Measurements from ENCODE around the gene PRKCE.

The PRKCE gene

GRCh38 chr2:45647986-45648520 lies 3.4 kb upstream of the PRKCE start:
- H3K27me3 ChIP-seq (ENCODE audit: control insufficient read depth, insufficient read depth, low read length, poor library complexity, severe bottlenecking) = peaks cover 74% of the 10 kb centered on the region

DNA sequence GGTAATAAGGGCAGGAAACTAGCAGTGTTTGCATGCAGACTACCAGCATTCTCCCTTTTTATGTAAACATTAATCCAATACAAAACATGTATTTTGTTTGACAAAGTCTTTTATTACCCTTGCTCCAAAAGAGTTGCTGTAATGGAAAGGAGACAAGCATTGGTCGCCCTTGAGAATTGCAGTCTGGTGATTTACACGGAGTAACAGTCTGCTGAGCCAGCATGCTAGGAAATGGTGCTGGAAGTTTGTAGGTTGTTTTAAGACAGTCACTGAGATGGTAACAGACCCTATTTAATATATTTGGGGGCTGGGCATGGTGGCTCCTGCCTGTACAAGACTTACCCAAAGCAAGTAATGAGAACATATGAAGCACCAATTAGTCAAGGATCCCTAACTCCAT lies 2.8 kb upstream of the PRKCE start:
- 71 to 85% methylated on average over 2 of the region's 2 CpGs for WGBS, 2 experiments
- H3K4me3 ChIP-seq (ENCODE audit: insufficient read depth, low read depth, low read length) = no peak overlapping the region
- H3K9me3 ChIP-seq (ENCODE audit: control insufficient read depth, low read length) = no peaks in the 10 kb centered on the region
- H3K27ac ChIP-seq (ENCODE audit: insufficient read depth, low read depth, low read length, poor library complexity, severe bottlenecking) = no peak overlapping the region
- peaks cover 74% of the 10 kb centered on the region for H3K27me3 ChIP-seq (ENCODE audit: control insufficient read depth, insufficient read depth, low read length, poor library complexity, severe bottlenecking)
- H3K4me1 ChIP-seq (ENCODE audit: control insufficient read depth, insufficient read depth, low read length) = peaks cover 16% of the 10 kb centered on the region
- H3K36me3 ChIP-seq (ENCODE audit: control insufficient read depth, insufficient read depth, low read length) = no peaks in the 10 kb centered on the region

More at GRCh38 chr2:45647986-45648520, 3.4 kb upstream of the PRKCE start:
- peaks cover 11% of the 10 kb centered on the region for H3K4me1 ChIP-seq (ENCODE audit: control insufficient read depth, insufficient read depth, low read length)
- WGBS, 2 experiments = 90 to 91% methylated on average over 3 of the region's 3 CpGs
- no peaks in the 10 kb centered on the region for H3K9me3 ChIP-seq (ENCODE audit: control insufficient read depth, low read length)
- no peak overlapping the region for H3K27ac ChIP-seq (ENCODE audit: insufficient read depth, low read depth, low read length, poor library complexity, severe bottlenecking)
- no peak overlapping the region for H3K4me3 ChIP-seq (ENCODE audit: insufficient read depth, low read depth, low read length)
- no peaks in the 10 kb centered on the region for H3K36me3 ChIP-seq (ENCODE audit: control insufficient read depth, insufficient read depth, low read length)

GRCh38 chr2:45649462-45649857 lies 2.0 kb upstream of the PRKCE start:
- no peak overlapping the region for H3K27ac ChIP-seq (ENCODE audit: insufficient read depth, low read depth, low read length, poor library complexity, severe bottlenecking)
- H3K4me3 ChIP-seq (ENCODE audit: insufficient read depth, low read depth, low read length) = peak overlapping the region; percentile 58
- 7% methylated on average over 10 of the region's 10 CpGs for WGBS, 2 experiments
- no peaks in the 10 kb centered on the region for H3K36me3 ChIP-seq (ENCODE audit: control insufficient read depth, insufficient read depth, low read length)
- H3K9me3 ChIP-seq (ENCODE audit: control insufficient read depth, low read length) = no peaks in the 10 kb centered on the region
- H3K4me1 ChIP-seq (ENCODE audit: control insufficient read depth, insufficient read depth, low read length) = peaks cover 16% of the 10 kb centered on the region
- H3K27me3 ChIP-seq (ENCODE audit: control insufficient read depth, insufficient read depth, low read length, poor library complexity, severe bottlenecking) = peaks cover 74% of the 10 kb centered on the region

GRCh38 chr2:45649858-45650811 lies 1.3 kb upstream of the PRKCE start:
- Histone ChIP-seq H3K27ac (ENCODE audit: insufficient read depth, low read depth, low read length, poor library complexity, severe bottlenecking) (no peak overlapping the region), H3K36me3 (ENCODE audit: control insufficient read depth, insufficient read depth, low read length) (no peaks in the 10 kb centered on the region), H3K4me1 (ENCODE audit: control insufficient read depth, insufficient read depth, low read length) (peaks cover 16% of the 10 kb centered on the region), H3K27me3 (ENCODE audit: control insufficient read depth, insufficient read depth, low read length, poor library complexity, severe bottlenecking) (peaks cover 78% of the 10 kb centered on the region), H3K9me3 (ENCODE audit: control insufficient read depth, low read length) (no peaks in the 10 kb centered on the region), H3K4me3 (ENCODE audit: insufficient read depth, low read depth, low read length) (peak overlapping the region; percentile 58)
- 0% methylated on average over 66 of the region's 66 CpGs for WGBS, 2 experiments

DNA sequence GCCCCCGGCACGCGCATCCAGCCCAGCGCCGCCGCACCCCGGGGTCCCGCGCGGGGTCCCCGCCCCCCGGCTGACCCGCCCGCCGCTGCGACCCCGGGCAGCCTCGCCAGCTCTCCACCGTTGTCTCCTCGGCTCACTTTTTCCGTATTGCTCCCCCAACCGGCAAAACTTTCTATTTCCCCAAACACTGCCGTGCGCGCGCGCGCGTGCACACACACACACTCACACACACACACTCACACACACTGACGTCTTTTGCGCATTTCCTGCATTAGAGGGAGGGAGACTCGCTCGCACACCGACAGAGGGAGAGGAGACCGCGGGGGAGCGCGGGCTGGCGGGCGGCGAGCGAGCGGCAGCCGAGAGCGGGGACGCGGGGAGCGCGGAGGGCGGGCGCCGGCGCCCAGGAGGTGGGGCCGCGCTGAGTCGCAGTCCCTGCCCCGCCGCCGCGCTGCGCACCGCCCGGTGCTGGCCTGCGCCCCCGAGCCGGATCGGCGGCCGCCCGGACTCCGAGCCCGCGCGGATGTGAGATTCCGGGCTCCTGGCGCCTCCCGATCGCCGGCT lies 542 bp upstream of the PRKCE start:
- H3K27me3 ChIP-seq (ENCODE audit: control insufficient read depth, insufficient read depth, low read length, poor library complexity, severe bottlenecking) = peaks cover 78% of the 10 kb centered on the region
- H3K27ac ChIP-seq (ENCODE audit: insufficient read depth, low read depth, low read length, poor library complexity, severe bottlenecking) = no peak overlapping the region
- WGBS, 2 experiments = 0% methylated on average over 79 of the region's 79 CpGs
- H3K9me3 ChIP-seq (ENCODE audit: control insufficient read depth, low read length) = no peaks in the 10 kb centered on the region
- peaks cover 16% of the 10 kb centered on the region for H3K4me1 ChIP-seq (ENCODE audit: control insufficient read depth, insufficient read depth, low read length)
- H3K36me3 ChIP-seq (ENCODE audit: control insufficient read depth, insufficient read depth, low read length) = no peaks in the 10 kb centered on the region
- peak overlapping the region; percentile 58 for H3K4me3 ChIP-seq (ENCODE audit: insufficient read depth, low read depth, low read length)

GRCh38 chr2:45652090-45653031 lies 886 bp downstream of the PRKCE start:
- Histone ChIP-seq H3K27ac (ENCODE audit: insufficient read depth, low read depth, low read length, poor library complexity, severe bottlenecking) (no peak overlapping the region), H3K36me3 (ENCODE audit: control insufficient read depth, insufficient read depth, low read length) (no peaks in the 10 kb centered on the region), H3K4me3 (ENCODE audit: insufficient read depth, low read depth, low read length) (peak overlapping the region; percentile 58), H3K9me3 (ENCODE audit: control insufficient read depth, low read length) (no peaks in the 10 kb centered on the region), H3K4me1 (ENCODE audit: control insufficient read depth, insufficient read depth, low read length) (peaks cover 16% of the 10 kb centered on the region), H3K27me3 (ENCODE audit: control insufficient read depth, insufficient read depth, low read length, poor library complexity, severe bottlenecking) (peaks cover 67% of the 10 kb centered on the region)
- 5 to 6% methylated on average over 53 of the region's 53 CpGs for WGBS, 2 experiments

- H3K27me3 ChIP-seq (ENCODE audit: control insufficient read depth, insufficient read depth, low read length, poor library complexity, severe bottlenecking) = peaks cover 57% of the 10 kb centered on the region
- H3K9me3 ChIP-seq (ENCODE audit: control insufficient read depth, low read length) = no peaks in the 10 kb centered on the region
- H3K27ac ChIP-seq (ENCODE audit: insufficient read depth, low read depth, low read length, poor library complexity, severe bottlenecking) = no peak overlapping the region
These were observed 1.8 kb downstream of the PRKCE start for GRCh38 chr2:45653122-45653913.

DNA sequence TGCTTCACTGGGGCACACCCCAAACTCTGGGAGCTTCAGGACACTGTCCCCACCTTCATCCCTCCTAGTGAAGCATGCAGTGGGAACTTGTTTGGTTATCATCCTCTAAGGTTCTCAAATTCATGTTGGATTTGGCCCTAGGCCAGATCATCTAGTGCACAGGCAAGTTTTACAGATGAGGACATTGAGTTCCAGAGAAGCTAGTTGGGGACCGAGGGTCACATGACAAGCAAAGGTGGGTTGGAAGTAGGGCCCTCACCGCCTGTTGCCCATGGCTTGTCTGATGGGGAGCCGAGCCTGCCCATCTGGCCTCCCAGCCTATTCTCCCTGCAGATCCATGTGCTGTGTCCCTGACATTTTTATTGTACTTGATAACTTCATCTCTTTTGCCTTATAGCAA lies 2.8 kb downstream of the PRKCE start:
- no peak overlapping the region for H3K4me3 ChIP-seq (ENCODE audit: insufficient read depth, low read depth, low read length)
- H3K4me1 ChIP-seq (ENCODE audit: control insufficient read depth, insufficient read depth, low read length) = peaks cover 16% of the 10 kb centered on the region
- H3K27ac ChIP-seq (ENCODE audit: insufficient read depth, low read depth, low read length, poor library complexity, severe bottlenecking) = no peak overlapping the region
- no peaks in the 10 kb centered on the region for H3K36me3 ChIP-seq (ENCODE audit: control insufficient read depth, insufficient read depth, low read length)
- WGBS, 2 experiments = 93 to 94% methylated on average over 3 of the region's 3 CpGs
- peaks cover 48% of the 10 kb centered on the region for H3K27me3 ChIP-seq (ENCODE audit: control insufficient read depth, insufficient read depth, low read length, poor library complexity, severe bottlenecking)
- no peaks in the 10 kb centered on the region for H3K9me3 ChIP-seq (ENCODE audit: control insufficient read depth, low read length)

More at GRCh38 chr2:45653122-45653913, 1.8 kb downstream of the PRKCE start:
- Histone ChIP-seq H3K36me3 (ENCODE audit: control insufficient read depth, insufficient read depth, low read length) (no peaks in the 10 kb centered on the region), H3K4me1 (ENCODE audit: control insufficient read depth, insufficient read depth, low read length) (peaks cover 16% of the 10 kb centered on the region), H3K4me3 (ENCODE audit: insufficient read depth, low read depth, low read length) (peak overlapping the region; percentile 58)
- WGBS, 2 experiments = 91% methylated on average over 4 to 5 of the region's 5 CpGs

GRCh38 chr2:45661828-45662227 lies 10.4 kb downstream of the PRKCE start:
- Histone ChIP-seq H3K9me3 (ENCODE audit: control insufficient read depth, low read length) (no peaks in the 10 kb centered on the region), H3K36me3 (ENCODE audit: control insufficient read depth, insufficient read depth, low read length) (no peaks in the 10 kb centered on the region), H3K27ac (ENCODE audit: insufficient read depth, low read depth, low read length, poor library complexity, severe bottlenecking) (no peak overlapping the region), H3K4me3 (ENCODE audit: insufficient read depth, low read depth, low read length) (no peak overlapping the region), H3K4me1 (ENCODE audit: control insufficient read depth, insufficient read depth, low read length) (no peaks in the 10 kb centered on the region), H3K27me3 (ENCODE audit: control insufficient read depth, insufficient read depth, low read length, poor library complexity, severe bottlenecking) (no peaks in the 10 kb centered on the region)
- WGBS, 2 experiments = 86 to 90% methylated on average over 2 of the region's 2 CpGs

Data from ectodermal cell (in vitro differentiated cells).